Adipocyte (in vitro differentiated cells): ENCODE measurements around the gene CNNM1.

Experiments used
- DNase-seq: peaks from one replicate; pipeline ENCODE4 v3.0.0-alpha.2; 2015; ENCODE audit warnings: low read depth
- H3K27me3 ChIP-seq: replicated peaks from 2 replicates; pipeline ENCODE4 v1.7.0; 2013; ENCODE audit warnings: mild to moderate bottlenecking, low read length, moderate library complexity; ENCODE audit not compliant: control insufficient read depth, insufficient read depth
- H3K36me3 ChIP-seq: 2 replicates; pipeline ENCODE4 v1.7.0; 2013; ENCODE audit warnings: low read length, mild to moderate bottlenecking, moderate library complexity; ENCODE audit not compliant: control insufficient read depth, insufficient read depth, severe bottlenecking
- H3K4me1 ChIP-seq: 2 replicates; pipeline ENCODE4 v1.7.0; 2013; ENCODE audit warnings: mild to moderate bottlenecking, low read length, moderate library complexity; ENCODE audit not compliant: control insufficient read depth, insufficient read depth
- H3K4me3 ChIP-seq: 2 replicates; pipeline ENCODE4 v1.7.0; 2013; ENCODE audit warnings: mild to moderate bottlenecking, low read length, moderate library complexity
- H3K9ac ChIP-seq: 2 replicates; pipeline ENCODE4 v1.7.0; 2013; ENCODE audit warnings: mild to moderate bottlenecking, low read length, moderate library complexity
- H3K9me3 ChIP-seq: 2 replicates; pipeline ENCODE4 v1.7.0; 2013; ENCODE audit warnings: mild to moderate bottlenecking, low read length, moderate library complexity; ENCODE audit not compliant: control insufficient read depth

The CNNM1 gene

DNA sequence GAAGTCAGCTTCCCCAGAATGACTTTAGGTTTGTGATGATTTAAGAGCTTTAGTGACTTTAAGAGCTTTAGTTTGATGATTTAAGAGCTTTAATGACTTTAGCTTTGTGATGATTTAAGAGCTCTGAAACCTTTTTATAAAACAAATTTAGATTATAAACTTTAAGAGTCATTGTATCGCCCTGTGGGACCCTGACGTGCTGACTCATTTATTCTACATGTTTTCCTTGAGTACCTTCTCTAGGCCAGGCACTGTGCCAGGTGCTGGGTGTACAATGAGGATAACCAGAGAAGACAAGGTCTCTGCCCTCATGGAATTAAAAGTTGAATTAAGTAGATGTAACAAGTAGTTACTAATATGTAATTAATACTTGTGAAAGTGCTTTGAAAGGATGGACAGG, 45.4 kb downstream of the CNNM1 start:
- no peak overlapping the region for H3K9ac ChIP-seq
- H3K4me1 ChIP-seq, result peaks cover 28% of the 10 kb centered on the region
- H3K36me3 ChIP-seq, result no peaks in the 10 kb centered on the region
- no peak overlapping the region for H3K4me3 ChIP-seq
- no peak for DNase-seq
- no peaks in the 10 kb centered on the region for H3K9me3 ChIP-seq
- peaks cover 4% of the 10 kb centered on the region for H3K27me3 ChIP-seq

- H3K27me3 ChIP-seq, result peaks cover 4% of the 10 kb centered on the region
- peaks cover 28% of the 10 kb centered on the region for H3K4me1 ChIP-seq
- H3K9ac ChIP-seq, result no peak overlapping the region
- H3K4me3 ChIP-seq, result no peak overlapping the region
- no peak for DNase-seq
- H3K36me3 ChIP-seq, result no peaks in the 10 kb centered on the region
- H3K9me3 ChIP-seq, result no peaks in the 10 kb centered on the region
Measured at GRCh38 chr10:99374972-99375371, 45.8 kb downstream of the CNNM1 start.

DNA sequence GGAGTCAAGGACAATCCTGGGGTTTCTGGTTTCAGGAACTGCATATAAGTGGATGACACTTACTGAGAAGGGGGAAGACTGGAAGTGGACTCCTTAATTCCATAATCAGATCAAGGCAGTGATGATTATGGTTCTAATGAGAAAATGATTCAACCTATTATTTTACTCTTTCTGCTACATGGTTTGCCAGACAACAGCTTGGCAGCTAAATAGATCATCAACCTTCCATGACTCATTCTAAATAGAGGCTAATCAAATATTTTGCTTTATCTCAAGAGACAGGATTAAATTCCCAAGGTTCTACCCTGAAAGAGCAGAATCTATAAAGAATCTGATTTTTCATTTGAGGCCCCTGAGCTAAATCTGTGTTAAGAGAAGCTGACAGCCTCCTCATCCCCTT, 46.3 kb downstream of the CNNM1 start:
- H3K36me3 ChIP-seq, result no peaks in the 10 kb centered on the region
- H3K4me3 ChIP-seq, result no peak overlapping the region
- no peak overlapping the region for H3K9ac ChIP-seq
- no peaks in the 10 kb centered on the region for H3K9me3 ChIP-seq
- DNase-seq, result no peak
- H3K27me3 ChIP-seq, result peaks cover 4% of the 10 kb centered on the region
- H3K4me1 ChIP-seq, result peaks cover 28% of the 10 kb centered on the region

DNA sequence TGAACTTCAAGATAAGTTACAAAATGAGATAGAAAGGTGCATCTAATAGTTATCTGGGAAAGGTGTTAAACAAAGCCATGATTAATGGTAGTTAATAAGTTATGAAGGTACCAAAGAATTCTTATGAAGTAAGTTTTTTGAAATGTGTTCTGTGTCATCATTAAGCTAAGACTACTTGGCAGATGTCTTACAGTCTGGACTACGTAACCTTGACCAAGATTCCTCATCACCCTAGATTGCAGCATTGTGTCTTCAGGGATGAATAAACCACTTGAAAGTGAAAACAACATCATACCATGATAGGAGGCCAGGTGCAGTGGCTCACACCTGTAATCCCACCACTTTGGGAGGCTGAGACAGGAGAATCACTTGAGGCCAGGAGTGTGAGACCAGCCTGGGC, 53.0 kb downstream of the CNNM1 start:
- H3K4me1 ChIP-seq, result no peaks in the 10 kb centered on the region
- no peaks in the 10 kb centered on the region for H3K36me3 ChIP-seq
- no peak overlapping the region for H3K9ac ChIP-seq
- no peak overlapping the region for H3K4me3 ChIP-seq
- H3K27me3 ChIP-seq, result peaks cover 26% of the 10 kb centered on the region
- H3K9me3 ChIP-seq, result no peaks in the 10 kb centered on the region
- DNase-seq, result no peak

DNA sequence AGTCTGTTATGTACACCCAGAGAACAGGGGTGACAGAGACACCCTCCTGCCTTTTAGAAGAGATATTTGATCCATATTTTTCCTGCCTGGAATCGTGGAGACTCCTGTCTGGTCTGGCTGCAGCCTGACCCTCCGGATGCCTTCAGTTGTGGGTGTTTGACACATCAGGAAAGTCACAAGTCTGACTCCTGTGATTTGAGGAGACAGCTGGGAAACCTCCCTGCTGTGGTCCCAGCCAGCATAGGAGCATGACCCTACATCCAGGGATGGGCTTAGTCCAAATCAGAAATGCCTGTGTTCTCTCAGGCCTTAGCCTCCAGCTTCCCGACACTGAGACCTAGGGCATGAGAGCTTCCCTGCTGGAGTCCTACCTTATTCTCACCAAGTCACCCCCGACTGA, 57.9 kb downstream of the CNNM1 start:
- no peak for DNase-seq
- H3K27me3 ChIP-seq, result peaks cover 44% of the 10 kb centered on the region
- H3K36me3 ChIP-seq, result no peaks in the 10 kb centered on the region
- H3K9me3 ChIP-seq, result no peaks in the 10 kb centered on the region
- H3K4me1 ChIP-seq, result peaks cover 6% of the 10 kb centered on the region
- H3K9ac ChIP-seq, result no peak overlapping the region
- no peak overlapping the region for H3K4me3 ChIP-seq

DNA sequence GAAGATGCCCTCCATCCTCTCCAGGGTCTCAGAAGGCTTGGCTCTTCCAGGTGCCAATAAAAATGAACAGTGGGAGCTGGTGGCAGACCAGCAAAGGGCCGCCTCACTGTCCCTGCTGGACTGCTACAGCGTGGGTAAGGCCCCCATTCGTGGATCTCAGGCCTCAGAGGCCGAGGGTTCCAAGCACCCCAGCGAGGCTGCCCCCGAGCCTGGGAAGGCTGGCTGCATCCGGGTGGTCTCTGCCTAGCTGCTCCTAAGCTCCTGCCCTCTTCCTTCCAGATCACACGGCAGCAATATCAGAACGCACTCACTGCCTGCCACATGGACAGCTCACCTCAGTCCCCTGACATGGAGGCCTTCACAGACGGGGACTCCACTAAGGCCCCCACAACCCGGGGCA, 58.4 kb downstream of the CNNM1 start:
- DNase-seq, result no peak
- no peak overlapping the region for H3K4me3 ChIP-seq
- peaks cover 9% of the 10 kb centered on the region for H3K4me1 ChIP-seq
- no peaks in the 10 kb centered on the region for H3K9me3 ChIP-seq
- no peak overlapping the region for H3K9ac ChIP-seq
- H3K27me3 ChIP-seq, result peaks cover 44% of the 10 kb centered on the region
- H3K36me3 ChIP-seq, result no peaks in the 10 kb centered on the region

DNA sequence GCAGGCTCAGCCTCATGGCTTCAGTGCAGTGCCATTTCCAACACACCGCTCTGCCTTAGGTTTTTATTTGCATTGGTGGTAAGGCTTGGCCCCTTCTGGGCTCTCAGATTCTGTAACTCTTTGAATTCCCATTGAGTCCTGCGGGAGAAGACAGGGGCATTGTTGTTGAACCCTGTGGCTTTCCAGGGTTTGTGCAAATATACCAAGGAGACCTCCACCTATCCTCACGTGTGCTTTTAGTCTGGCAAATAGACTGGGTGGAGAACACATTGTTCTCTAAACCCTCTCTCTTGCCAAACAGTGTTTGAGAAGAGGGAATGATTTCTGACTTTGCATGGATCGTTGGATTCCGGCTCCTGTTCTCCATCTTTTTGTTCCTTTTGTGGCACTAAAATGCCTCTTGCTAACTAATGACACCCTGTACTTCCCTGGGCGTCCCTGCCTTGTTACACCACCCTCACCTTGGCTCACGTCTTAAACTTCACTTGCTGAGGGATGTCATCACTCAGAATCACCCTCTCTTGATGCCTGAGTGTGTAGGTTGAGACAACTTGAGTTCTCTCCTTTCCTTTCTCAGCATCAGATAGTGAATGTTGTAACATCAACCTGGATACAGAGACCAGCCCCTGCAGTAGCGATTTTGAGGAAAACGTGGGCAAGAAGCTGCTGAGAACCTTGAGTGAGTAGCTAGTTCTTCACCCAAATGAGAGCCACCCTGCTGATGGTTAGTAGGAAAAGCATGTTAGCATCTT, 60.7 kb downstream of the CNNM1 start:
- Histone ChIP-seq H3K9ac (no peak overlapping the region), H3K4me3 (no peak overlapping the region), H3K27me3 (peaks cover 44% of the 10 kb centered on the region), H3K9me3 (no peaks in the 10 kb centered on the region), H3K4me1 (peaks cover 14% of the 10 kb centered on the region), H3K36me3 (no peaks in the 10 kb centered on the region)
- no peak for DNase-seq

GRCh38 chr10:99391346-99391745, 62.2 kb downstream of the CNNM1 start:
- Histone ChIP-seq H3K4me3 (no peak overlapping the region), H3K9ac (no peak overlapping the region), H3K9me3 (no peaks in the 10 kb centered on the region), H3K36me3 (no peaks in the 10 kb centered on the region), H3K27me3 (peaks cover 30% of the 10 kb centered on the region), H3K4me1 (peaks cover 23% of the 10 kb centered on the region)
- no peak for DNase-seq

- H3K4me3 ChIP-seq, result peak overlapping the region; percentile 22
- H3K27me3 ChIP-seq, result peaks cover 19% of the 10 kb centered on the region
- DNase-seq, result no peak
- H3K9me3 ChIP-seq, result no peaks in the 10 kb centered on the region
- H3K9ac ChIP-seq, result no peak overlapping the region
- peaks cover 25% of the 10 kb centered on the region for H3K4me1 ChIP-seq
- peaks cover 16% of the 10 kb centered on the region for H3K36me3 ChIP-seq
Measured at GRCh38 chr10:99393036-99393435, 63.9 kb downstream of the CNNM1 start.

GRCh38 chr10:99393683-99394082, 64.5 kb downstream of the CNNM1 start:
- Histone ChIP-seq H3K27me3 (peaks cover 19% of the 10 kb centered on the region), H3K9ac (no peak overlapping the region), H3K4me1 (peaks cover 25% of the 10 kb centered on the region), H3K4me3 (no peak overlapping the region), H3K9me3 (no peaks in the 10 kb centered on the region), H3K36me3 (peaks cover 21% of the 10 kb centered on the region)
- no peak for DNase-seq

DNA sequence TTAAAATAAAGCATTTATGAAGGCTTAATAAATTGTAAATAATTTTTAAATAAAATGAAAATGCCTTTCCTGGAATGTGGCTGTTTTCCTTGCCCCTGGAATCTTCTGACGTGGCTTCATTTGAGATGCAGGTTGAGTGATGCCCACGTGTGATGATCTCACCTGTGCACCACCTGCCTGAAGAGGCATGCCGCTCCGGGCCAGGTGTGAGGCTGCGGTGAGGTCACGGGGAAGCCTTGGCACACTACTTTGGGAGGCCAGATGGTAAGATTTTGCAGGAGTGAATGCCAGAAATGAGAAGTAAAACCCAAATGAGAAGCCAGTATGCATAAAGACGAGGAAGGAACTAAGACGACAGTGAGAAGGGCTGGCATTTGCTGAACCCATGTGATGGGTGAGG, 65.1 kb downstream of the CNNM1 start:
- H3K9me3 ChIP-seq, result no peaks in the 10 kb centered on the region
- no peak for DNase-seq
- peaks cover 27% of the 10 kb centered on the region for H3K36me3 ChIP-seq
- H3K9ac ChIP-seq, result no peak overlapping the region
- H3K4me1 ChIP-seq, result peaks cover 25% of the 10 kb centered on the region
- no peak overlapping the region for H3K4me3 ChIP-seq
- peaks cover 19% of the 10 kb centered on the region for H3K27me3 ChIP-seq
